ENCODE measurements around the gene C5orf34.

GRCh38 chr5:43520615-43521014 is 5.7 kb upstream of the C5orf34 start:
- TF ChIP-seq GABPA (tag; conservative IDR thresholded peaks at IDR 0.05; ENCODE audit: low read depth) = no peak
- no peak for TF ChIP-seq THRAP3 (IDR thresholded peaks at IDR 0.05; ENCODE audit: borderline replicate concordance)
- no peak for TF ChIP-seq POLR2AphosphoS5 (IDR thresholded peaks at IDR 0.05; ENCODE audit: control insufficient read depth, insufficient read depth, low read depth, low read length)
- TF ChIP-seq, protein P1, sequence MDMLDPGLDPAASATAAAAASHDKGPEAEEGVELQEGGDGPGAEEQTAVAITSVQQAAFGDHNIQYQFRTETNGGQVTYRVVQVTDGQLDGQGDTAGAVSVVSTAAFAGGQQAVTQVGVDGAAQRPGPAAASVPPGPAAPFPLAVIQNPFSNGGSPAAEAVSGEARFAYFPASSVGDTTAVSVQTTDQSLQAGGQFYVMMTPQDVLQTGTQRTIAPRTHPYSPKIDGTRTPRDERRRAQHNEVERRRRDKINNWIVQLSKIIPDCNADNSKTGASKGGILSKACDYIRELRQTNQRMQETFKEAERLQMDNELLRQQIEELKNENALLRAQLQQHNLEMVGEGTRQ (CRISPR knock-in tag; IDR thresholded peaks at IDR 0.05) = no peak
- no peak for TF ChIP-seq POLR2A (conservative IDR thresholded peaks at IDR 0.05)
- TF ChIP-seq NR2C2 (CRISPR knock-in tag; IDR thresholded peaks at IDR 0.05) = no peak
- no peak for TF ChIP-seq NR2C2 (tag; IDR thresholded peaks at IDR 0.05)
- TF ChIP-seq MEF2A (IDR thresholded peaks at IDR 0.05; ENCODE audit: control insufficient read depth, low read depth, low read length) = no peak
- TF ChIP-seq EZH2 (IDR thresholded peaks at IDR 0.05; ENCODE audit: borderline replicate concordance, low read depth, low read length) = no peak
- no peak for TF ChIP-seq MXD1 (CRISPR knock-in tag; IDR thresholded peaks at IDR 0.05; ENCODE audit: borderline replicate concordance, poor library complexity, severe bottlenecking)
- no peak for TF ChIP-seq EP300 (IDR thresholded peaks at IDR 0.05; ENCODE audit: low read length)
- no peak for TF ChIP-seq BHLHE40 (IDR thresholded peaks at IDR 0.05; ENCODE audit: low read length)
- no peak for TF ChIP-seq YY1 (IDR thresholded peaks at IDR 0.05; ENCODE audit: borderline replicate concordance in 1 of 3, control insufficient read depth in 1 of 3, extremely low read depth in 1 of 3, insufficient read depth in 3 of 3, insufficient read length in 1 of 3, insufficient replicate concordance in 2 of 3, low read depth in 1 of 3, low read length in 2 of 3)
- TF ChIP-seq, protein P2, sequence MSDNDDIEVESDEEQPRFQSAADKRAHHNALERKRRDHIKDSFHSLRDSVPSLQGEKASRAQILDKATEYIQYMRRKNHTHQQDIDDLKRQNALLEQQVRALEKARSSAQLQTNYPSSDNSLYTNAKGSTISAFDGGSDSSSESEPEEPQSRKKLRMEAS (CRISPR knock-in tag; IDR thresholded peaks at IDR 0.05) = no peak
- TF ChIP-seq FOXP1 (CRISPR knock-in tag; IDR thresholded peaks at IDR 0.05) = no peak

Data from K562 (cell line).